ENCODE measurements around the gene ZNF474.

ZNF474 gene

GRCh38 chr5:122165559-122166078 lies 36.3 kb downstream of the ZNF474 start:
- Histone ChIP-seq H3K27ac (ENCODE audit: insufficient read depth, low read depth, low read length, poor library complexity, severe bottlenecking) (no peak overlapping the region), H3K27me3 (ENCODE audit: control insufficient read depth, insufficient read depth, low read length, poor library complexity, severe bottlenecking) (no peaks in the 10 kb centered on the region), H3K4me3 (ENCODE audit: insufficient read depth, low read depth, low read length) (no peak overlapping the region), H3K9me3 (ENCODE audit: control insufficient read depth, low read length) (no peaks in the 10 kb centered on the region), H3K36me3 (ENCODE audit: control insufficient read depth, insufficient read depth, low read length) (no peaks in the 10 kb centered on the region), H3K4me1 (ENCODE audit: control insufficient read depth, insufficient read depth, low read length) (peaks cover 5% of the 10 kb centered on the region)
- WGBS, 2 experiments = 83 to 93% methylated on average over 1 to 2 of the region's 3 CpGs

- Histone ChIP-seq H3K9me3 (ENCODE audit: control insufficient read depth, low read length) (no peaks in the 10 kb centered on the region), H3K4me1 (ENCODE audit: control insufficient read depth, insufficient read depth, low read length) (peaks cover 5% of the 10 kb centered on the region), H3K4me3 (ENCODE audit: insufficient read depth, low read depth, low read length) (no peak overlapping the region), H3K36me3 (ENCODE audit: control insufficient read depth, insufficient read depth, low read length) (no peaks in the 10 kb centered on the region), H3K27me3 (ENCODE audit: control insufficient read depth, insufficient read depth, low read length, poor library complexity, severe bottlenecking) (no peaks in the 10 kb centered on the region), H3K27ac (ENCODE audit: insufficient read depth, low read depth, low read length, poor library complexity, severe bottlenecking) (no peak overlapping the region)
- WGBS, 2 experiments = 93 to 99% methylated on average over 3 of the region's 4 CpGs
Measured at GRCh38 chr5:122169350-122170103, 40.2 kb downstream of the ZNF474 start.

GRCh38 chr5:122170620-122171019 lies 41.3 kb downstream of the ZNF474 start:
- H3K9me3 ChIP-seq (ENCODE audit: control insufficient read depth, low read length) = no peaks in the 10 kb centered on the region
- no peaks in the 10 kb centered on the region for H3K36me3 ChIP-seq (ENCODE audit: control insufficient read depth, insufficient read depth, low read length)
- no peak overlapping the region for H3K4me3 ChIP-seq (ENCODE audit: insufficient read depth, low read depth, low read length)
- H3K4me1 ChIP-seq (ENCODE audit: control insufficient read depth, insufficient read depth, low read length) = peaks cover 5% of the 10 kb centered on the region
- no peak overlapping the region for H3K27ac ChIP-seq (ENCODE audit: insufficient read depth, low read depth, low read length, poor library complexity, severe bottlenecking)
- no peaks in the 10 kb centered on the region for H3K27me3 ChIP-seq (ENCODE audit: control insufficient read depth, insufficient read depth, low read length, poor library complexity, severe bottlenecking)
- WGBS, 2 experiments = 8 to 14% methylated on average over 4 of the region's 4 CpGs

- Histone ChIP-seq H3K9me3 (ENCODE audit: control insufficient read depth, low read length) (no peaks in the 10 kb centered on the region), H3K36me3 (ENCODE audit: control insufficient read depth, insufficient read depth, low read length) (no peaks in the 10 kb centered on the region), H3K27ac (ENCODE audit: insufficient read depth, low read depth, low read length, poor library complexity, severe bottlenecking) (no peak overlapping the region), H3K4me1 (ENCODE audit: control insufficient read depth, insufficient read depth, low read length) (peaks cover 5% of the 10 kb centered on the region), H3K4me3 (ENCODE audit: insufficient read depth, low read depth, low read length) (no peak overlapping the region), H3K27me3 (ENCODE audit: control insufficient read depth, insufficient read depth, low read length, poor library complexity, severe bottlenecking) (no peaks in the 10 kb centered on the region)
- 97 to 100% methylated on average over 1 of the region's 1 CpG for WGBS, 2 experiments
Measured at GRCh38 chr5:122172207-122172606, 42.9 kb downstream of the ZNF474 start.

GRCh38 chr5:122173474-122174415 lies 44.4 kb downstream of the ZNF474 start:
- Histone ChIP-seq H3K27ac (ENCODE audit: insufficient read depth, low read depth, low read length, poor library complexity, severe bottlenecking) (no peak overlapping the region), H3K9me3 (ENCODE audit: control insufficient read depth, low read length) (no peaks in the 10 kb centered on the region), H3K36me3 (ENCODE audit: control insufficient read depth, insufficient read depth, low read length) (no peaks in the 10 kb centered on the region), H3K4me3 (ENCODE audit: insufficient read depth, low read depth, low read length) (no peak overlapping the region), H3K27me3 (ENCODE audit: control insufficient read depth, insufficient read depth, low read length, poor library complexity, severe bottlenecking) (no peaks in the 10 kb centered on the region), H3K4me1 (ENCODE audit: control insufficient read depth, insufficient read depth, low read length) (peaks cover 5% of the 10 kb centered on the region)
- 91 to 93% methylated on average over 5 of the region's 5 CpGs for WGBS, 2 experiments

- peaks cover 5% of the 10 kb centered on the region for H3K4me1 ChIP-seq (ENCODE audit: control insufficient read depth, insufficient read depth, low read length)
- H3K36me3 ChIP-seq (ENCODE audit: control insufficient read depth, insufficient read depth, low read length) = no peaks in the 10 kb centered on the region
- no peaks in the 10 kb centered on the region for H3K9me3 ChIP-seq (ENCODE audit: control insufficient read depth, low read length)
- no peaks in the 10 kb centered on the region for H3K27me3 ChIP-seq (ENCODE audit: control insufficient read depth, insufficient read depth, low read length, poor library complexity, severe bottlenecking)
- WGBS, 2 experiments = 100% methylated on average over 1 of the region's 1 CpG; no CpG with 5 or more reads in 1 of the 2 experiments
- no peak overlapping the region for H3K27ac ChIP-seq (ENCODE audit: insufficient read depth, low read depth, low read length, poor library complexity, severe bottlenecking)
- no peak overlapping the region for H3K4me3 ChIP-seq (ENCODE audit: insufficient read depth, low read depth, low read length)
Measured at GRCh38 chr5:122175091-122175490, 45.7 kb downstream of the ZNF474 start.

GRCh38 chr5:122175852-122176251 lies 46.5 kb downstream of the ZNF474 start:
- H3K9me3 ChIP-seq (ENCODE audit: control insufficient read depth, low read length) = no peaks in the 10 kb centered on the region
- H3K27me3 ChIP-seq (ENCODE audit: control insufficient read depth, insufficient read depth, low read length, poor library complexity, severe bottlenecking) = no peaks in the 10 kb centered on the region
- H3K4me3 ChIP-seq (ENCODE audit: insufficient read depth, low read depth, low read length) = no peak overlapping the region
- no peak overlapping the region for H3K27ac ChIP-seq (ENCODE audit: insufficient read depth, low read depth, low read length, poor library complexity, severe bottlenecking)
- no peaks in the 10 kb centered on the region for H3K4me1 ChIP-seq (ENCODE audit: control insufficient read depth, insufficient read depth, low read length)
- H3K36me3 ChIP-seq (ENCODE audit: control insufficient read depth, insufficient read depth, low read length) = no peaks in the 10 kb centered on the region

GRCh38 chr5:122177161-122177560 lies 47.8 kb downstream of the ZNF474 start:
- Histone ChIP-seq H3K27ac (ENCODE audit: insufficient read depth, low read depth, low read length, poor library complexity, severe bottlenecking) (no peak overlapping the region), H3K27me3 (ENCODE audit: control insufficient read depth, insufficient read depth, low read length, poor library complexity, severe bottlenecking) (no peaks in the 10 kb centered on the region), H3K4me1 (ENCODE audit: control insufficient read depth, insufficient read depth, low read length) (no peaks in the 10 kb centered on the region), H3K4me3 (ENCODE audit: insufficient read depth, low read depth, low read length) (no peak overlapping the region), H3K9me3 (ENCODE audit: control insufficient read depth, low read length) (no peaks in the 10 kb centered on the region), H3K36me3 (ENCODE audit: control insufficient read depth, insufficient read depth, low read length) (no peaks in the 10 kb centered on the region)
- WGBS, 2 experiments = 86 to 97% methylated on average over 1 to 2 of the region's 2 CpGs

GRCh38 chr5:122179701-122180100 lies 50.4 kb downstream of the ZNF474 start:
- H3K4me1 ChIP-seq (ENCODE audit: control insufficient read depth, insufficient read depth, low read length) = peaks cover 12% of the 10 kb centered on the region
- 84 to 90% methylated on average over 1 of the region's 1 CpG for WGBS, 2 experiments
- no peak overlapping the region for H3K27ac ChIP-seq (ENCODE audit: insufficient read depth, low read depth, low read length, poor library complexity, severe bottlenecking)
- H3K9me3 ChIP-seq (ENCODE audit: control insufficient read depth, low read length) = no peaks in the 10 kb centered on the region
- H3K4me3 ChIP-seq (ENCODE audit: insufficient read depth, low read depth, low read length) = no peak overlapping the region
- no peaks in the 10 kb centered on the region for H3K36me3 ChIP-seq (ENCODE audit: control insufficient read depth, insufficient read depth, low read length)
- H3K27me3 ChIP-seq (ENCODE audit: control insufficient read depth, insufficient read depth, low read length, poor library complexity, severe bottlenecking) = no peaks in the 10 kb centered on the region

GRCh38 chr5:122180146-122180712 lies 50.9 kb downstream of the ZNF474 start:
- H3K27me3 ChIP-seq (ENCODE audit: control insufficient read depth, insufficient read depth, low read length, poor library complexity, severe bottlenecking) = no peaks in the 10 kb centered on the region
- peaks cover 12% of the 10 kb centered on the region for H3K4me1 ChIP-seq (ENCODE audit: control insufficient read depth, insufficient read depth, low read length)
- no peaks in the 10 kb centered on the region for H3K9me3 ChIP-seq (ENCODE audit: control insufficient read depth, low read length)
- H3K4me3 ChIP-seq (ENCODE audit: insufficient read depth, low read depth, low read length) = no peak overlapping the region
- 89 to 90% methylated on average over 4 to 5 of the region's 6 CpGs for WGBS, 2 experiments
- no peak overlapping the region for H3K27ac ChIP-seq (ENCODE audit: insufficient read depth, low read depth, low read length, poor library complexity, severe bottlenecking)
- H3K36me3 ChIP-seq (ENCODE audit: control insufficient read depth, insufficient read depth, low read length) = no peaks in the 10 kb centered on the region

Data from ectodermal cell (in vitro differentiated cells).